Naive thymus-derived CD8-positive, alpha-beta T cell (primary cell): ENCODE data around the gene CLBA1. TPM values are rescaled to one million over a fixed set of nuclear protein-coding genes. Genes with fewer than 3 reads are reported as not detected.
A peak's percentile ranks its signal among the peaks of the same experiment; 100 is the strongest.
"Not testable (repeated sequence)": the region's sequence is repeated elsewhere in the genome, so short reads cannot be mapped to it uniquely, and the experiment has no call there.

ENCODE experiments used
- ATAC-seq, 2 donors: fragments of 150-1000 bp; cut with Tn5 transposase in 1 of 2; sonication (Bioruptor Pico), chemical (Tn5 transposase) in 1 of 2; 1 replicate in 1 of 2; 2 replicates in 1 of 2; pipeline ENCODE4 v1.10.0; 2021; ENCODE audit warnings: mild to moderate bottlenecking in 2 of 2, moderate library complexity in 2 of 2
- POLR2A ChIA-PET: fragments of 350-600 bp; sonication (Branson Sonifier 250); formaldehyde crosslinking; loops from one replicate; lab custom pipeline; 2021; ENCODE audit warnings: antibody characterized with exemption; lab: Charles Lee
- DNase-seq, 10 donors: peaks; one replicate each; pipeline versions ENCODE4 v3.0.0 to v3.0.0-alpha.2; 2020 to 2022
- H3K27ac Mint-ChIP-seq, 10 donors: one replicate each; pipeline ENCODE4 v1.8.0; 2020 to 2022; ENCODE audit warnings: mild to moderate bottlenecking in 10 of 10, mixed read lengths in 10 of 10, moderate library complexity in 4 of 10, inconsistent platforms in 1 of 10
- H3K27me3 Mint-ChIP-seq, 5 donors: one replicate each; pipeline ENCODE4 v1.8.0; 2021 to 2022; ENCODE audit warnings: mixed read lengths in 5 of 5
- H3K36me3 Mint-ChIP-seq, 3 donors: one replicate each; pipeline ENCODE4 v1.8.0; 2020 to 2022; ENCODE audit warnings: mixed read lengths in 3 of 3, mild to moderate bottlenecking in 2 of 3, inconsistent platforms in 1 of 3
- H3K4me1 Mint-ChIP-seq, 4 donors: one replicate each; pipeline ENCODE4 v1.8.0; 2021 to 2022; ENCODE audit warnings: mixed read lengths in 4 of 4
- H3K4me3 Mint-ChIP-seq, 10 donors: one replicate each; pipeline ENCODE4 v1.8.0; 2020 to 2022; ENCODE audit warnings: mild to moderate bottlenecking in 10 of 10, mixed read lengths in 10 of 10, moderate library complexity in 6 of 10, inconsistent platforms in 1 of 10
- H3K9me3 Mint-ChIP-seq, 9 donors: one replicate each; pipeline ENCODE4 v1.8.0; 2020 to 2022; ENCODE audit warnings: mixed read lengths in 9 of 9, mild to moderate bottlenecking in 3 of 9, inconsistent platforms in 1 of 9, moderate library complexity in 1 of 9
- polyA plus RNA-seq, 3 donors: library from polyadenylated mRNA; unstranded; fragments of 300-500 nt; fragmentation: Illumina TruSeq; gene quantifications; one replicate each; pipeline ENCODE4 v1.2.3, GENCODE V29; 2021
- total RNA-seq, 8 experiments: library from RNA in 2 of 8; stranded (reverse) in 2 of 8; gene quantifications; one replicate each; pipeline ENCODE4 v1.2.3 and lab custom pipeline; 2021 to 2026

Gene CLBA1
- total and polyA plus RNA-seq, 5 experiments from 2014 or later = 0.67 to 2.4 (median 2.0) TPM

DNA sequence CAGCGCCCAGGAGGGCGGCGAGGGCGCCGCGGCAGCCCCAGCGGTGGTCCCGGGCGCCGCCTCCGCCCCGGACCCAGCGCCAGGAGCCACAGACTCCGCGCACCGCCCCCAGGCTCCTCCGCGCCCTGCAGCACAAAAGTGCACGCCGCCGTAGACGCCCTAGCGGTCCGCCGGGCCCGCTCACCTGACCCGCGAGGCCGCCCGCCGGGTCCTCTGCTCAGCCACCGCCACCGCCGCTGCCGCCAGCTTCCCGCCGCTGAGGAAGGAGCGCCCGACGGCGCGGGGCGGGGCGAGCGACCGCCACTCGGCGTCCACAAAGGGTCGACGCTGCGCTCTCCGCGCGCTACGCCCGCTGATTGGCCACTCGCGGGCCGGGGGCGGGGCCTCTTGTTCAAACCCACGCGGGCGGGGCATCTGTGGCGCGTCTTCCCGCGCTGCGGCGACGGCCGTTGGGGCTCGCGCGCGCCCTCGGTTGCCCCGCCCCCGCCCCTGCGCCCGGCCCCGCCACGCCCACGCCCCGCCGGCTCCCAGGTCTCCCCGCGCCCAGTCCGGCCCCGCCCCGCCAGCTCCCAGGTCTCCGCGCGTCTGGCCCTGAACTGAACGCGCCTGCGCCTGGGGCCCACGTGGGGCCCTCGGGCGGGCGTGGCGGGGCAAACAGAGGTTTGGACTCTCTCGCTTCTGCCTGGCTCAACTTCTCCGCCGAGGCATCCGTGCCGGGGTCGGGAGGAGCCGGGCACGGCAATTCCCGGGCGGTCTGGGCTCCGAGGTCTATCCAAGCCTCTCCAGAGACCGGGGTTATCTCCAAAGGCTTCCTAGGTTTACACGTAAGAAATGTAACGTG is 35.4 kb downstream of the CLBA1 start, which contains the start of gene CDCA4:
CDCA4 (minus strand) TSS at position 269 of the 841 bp plus-strand sequence. CDS start 9,154 bp downstream, outside the sequence.
- H3K27me3 Mint-ChIP-seq = no peaks in the 10 kb centered on the region
- H3K4me3 Mint-ChIP-seq = peak within 1 kb of the TSS; percentile 87 to 95 (median 92)
- POLR2A ChIA-PET = interaction anchor here (0.8 to 3.9 kb wide), 19 partner anchors 10 to 460 kb away, joined by 3 to 25 read pairs (median 4); partner anchors contain the start of genes BRF1, CLBA1, GPR132 and SIVA1
- DNase-seq (peak; percentile 93 to 100 (median 97)), ATAC-seq (peak; percentile 83 to 84)
- peaks cover 0 to 7% (median 3%) of the 10 kb centered on the region in 3 donors for H3K36me3 Mint-ChIP-seq
- peaks cover 22 to 76% (median 52%) of the 10 kb centered on the region in 4 donors for H3K4me1 Mint-ChIP-seq
- H3K9me3 Mint-ChIP-seq = no peaks in the 10 kb centered on the region
- H3K27ac Mint-ChIP-seq = peak within 1 kb of the TSS; percentile 91 to 97 (median 94)

DNA sequence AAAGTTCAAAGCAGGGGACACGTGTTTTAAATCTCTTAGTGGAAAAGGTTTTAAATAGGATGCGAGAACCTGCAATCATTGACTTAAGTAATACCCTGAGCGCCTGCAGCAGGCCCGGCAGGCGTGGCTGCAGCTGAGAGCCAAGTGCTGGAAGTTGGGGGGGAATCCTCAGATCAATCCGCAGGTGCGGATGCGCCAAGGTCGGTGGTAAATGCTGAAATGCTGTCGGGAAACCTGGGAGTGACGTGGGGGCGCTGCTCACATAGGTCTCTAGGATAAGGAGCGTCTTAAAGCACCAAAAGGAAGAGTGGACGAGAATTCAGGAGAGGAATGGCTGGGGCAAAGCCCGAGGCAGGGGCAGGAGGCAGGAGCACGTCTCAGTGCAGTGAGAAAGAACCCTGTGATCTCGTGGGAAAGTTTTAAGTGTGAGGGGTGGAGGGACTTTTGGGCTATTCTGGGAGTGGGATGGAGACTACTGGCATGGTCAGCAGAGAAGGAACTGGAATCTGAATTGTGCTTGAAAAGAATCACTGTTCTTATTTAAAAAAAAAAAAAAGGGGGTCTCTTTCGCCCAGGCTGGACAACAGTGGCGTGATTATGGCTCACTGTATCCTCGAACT is 36.2 kb downstream of the CLBA1 start:
- peak; percentile 2 to 5 for ATAC-seq
- no peaks in the 10 kb centered on the region for H3K9me3 Mint-ChIP-seq
- DNase-seq = peak in 2 of 10 donors; percentile 7 to 43
- peaks cover 0 to 2% (median 1%) of the 10 kb centered on the region in 3 donors for H3K36me3 Mint-ChIP-seq
- peaks cover 14 to 72% (median 47%) of the 10 kb centered on the region in 4 donors for H3K4me1 Mint-ChIP-seq
- peak overlapping the region; percentile 91 to 97 (median 94) for H3K27ac Mint-ChIP-seq
- peak overlapping the region; percentile 87 to 95 (median 92) for H3K4me3 Mint-ChIP-seq
- no peaks in the 10 kb centered on the region for H3K27me3 Mint-ChIP-seq
- POLR2A ChIA-PET = interaction anchor here (0.7 to 3.9 kb wide), 13 partner anchors 14 to 460 kb away, joined by 3 to 25 read pairs (median 5); partner anchors contain the start of genes CLBA1, GPR132 and SIVA1

DNA sequence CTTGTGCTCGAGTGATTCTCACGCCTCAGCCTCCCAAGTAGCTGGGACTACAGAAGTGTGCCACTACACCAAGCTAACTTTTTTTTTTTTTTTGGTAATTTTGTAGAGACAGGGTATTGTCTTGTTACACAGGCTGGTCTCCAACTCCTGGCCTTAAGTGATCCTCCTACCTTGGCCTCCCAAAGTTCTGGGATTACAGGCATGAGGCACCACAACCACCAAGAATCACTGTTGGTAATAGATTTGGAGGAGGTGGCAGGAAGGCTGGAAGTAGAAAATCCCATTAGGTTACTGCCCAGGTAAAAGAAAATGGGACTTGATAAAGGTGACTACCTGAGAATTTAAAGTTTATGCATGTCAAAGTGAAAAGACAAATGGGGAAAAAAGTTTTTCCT is 36.7 kb downstream of the CLBA1 start:
- Mint-ChIP-seq H3K36me3 (peaks cover 0 to 2% (median 0%) of the 10 kb centered on the region in 3 donors), H3K27ac (peak overlapping the region in 7 of 10 donors; percentile 88 to 95 (median 94)), H3K4me1 (peaks cover 14 to 74% (median 48%) of the 10 kb centered on the region in 4 donors)

DNA sequence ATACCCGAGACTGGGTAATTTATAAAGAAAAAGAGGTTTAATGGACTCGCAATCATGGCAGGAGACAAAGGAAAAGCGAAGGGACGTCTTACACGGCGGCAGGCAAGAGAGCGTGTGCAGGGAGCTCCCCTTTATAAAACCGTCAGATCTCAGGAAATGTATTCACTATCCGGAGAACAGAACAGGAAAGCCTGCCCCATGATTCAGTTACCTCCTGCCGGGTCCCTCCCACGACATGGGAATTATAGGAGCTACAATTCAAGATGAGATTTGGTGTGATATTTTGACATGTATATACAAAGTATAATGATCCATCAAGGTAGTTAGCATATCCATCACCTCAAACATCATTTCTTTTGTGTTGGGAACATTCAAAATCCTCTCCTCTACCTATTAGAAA is 37.6 kb downstream of the CLBA1 start:
- Mint-ChIP-seq H3K27ac (peak overlapping the region in 5 of 10 donors; percentile 16 to 70 (median 60)), H3K4me1 (peaks cover 12 to 69% (median 43%) of the 10 kb centered on the region in 4 donors), H3K27me3 (no peaks in the 10 kb centered on the region), H3K9me3 (no peaks in the 10 kb centered on the region), H3K36me3 (peaks cover 0 to 2% (median 0%) of the 10 kb centered on the region in 3 donors), H3K4me3 (peak overlapping the region in 5 of 10 donors; percentile 8 to 37 (median 36))
- no peak for ATAC-seq
- POLR2A ChIA-PET = no interaction called here
- DNase-seq = no peak

More for the DNA sequence above, 36.7 kb downstream of the CLBA1 start:
- H3K4me3 Mint-ChIP-seq = peak overlapping the region; percentile 87 to 95 (median 92)
- no peaks in the 10 kb centered on the region for H3K27me3 Mint-ChIP-seq
- POLR2A ChIA-PET = interaction anchor here (0.7 to 3.9 kb wide), 6 partner anchors 37 to 50 kb away, joined by 3 to 25 read pairs (median 6); partner anchors contain the start of genes CLBA1 and GPR132
- H3K9me3 Mint-ChIP-seq = no peaks in the 10 kb centered on the region
- DNase-seq = no peak
- no peak for ATAC-seq

DNA sequence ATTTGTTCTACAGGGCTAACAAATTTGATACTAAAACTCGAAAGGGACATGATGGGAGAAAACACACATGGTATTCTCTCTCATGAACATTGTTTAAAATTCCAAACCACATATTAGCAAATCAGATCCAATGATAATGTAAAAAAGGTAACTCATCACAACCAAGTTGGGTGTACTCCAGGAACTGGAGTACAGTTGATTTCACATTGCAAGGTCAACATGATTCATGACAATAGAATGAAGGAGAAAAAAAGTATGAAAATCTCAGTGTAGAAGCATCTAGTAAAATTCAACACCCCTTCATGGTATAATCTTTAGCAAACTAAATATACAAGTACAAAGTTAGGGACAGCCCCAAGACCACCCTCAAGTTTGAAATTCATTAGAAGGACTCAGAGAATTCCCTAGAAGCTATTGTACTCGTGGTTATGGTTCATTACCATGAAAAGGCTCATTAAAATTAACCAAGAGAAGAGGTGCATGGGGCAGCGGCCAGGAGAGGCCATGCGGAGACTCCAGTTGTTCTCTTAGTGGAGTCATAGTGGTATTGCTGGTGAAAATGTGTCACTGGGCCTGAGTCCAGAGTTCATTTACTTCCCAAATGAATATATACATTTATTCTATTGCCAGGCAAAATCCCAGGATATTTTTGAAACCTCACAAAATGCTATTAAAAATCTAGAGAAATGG is 38.3 kb downstream of the CLBA1 start:
- Mint-ChIP-seq H3K4me3 (peak overlapping the region in 1 of 10 donors; percentile 36), H3K27me3 (no peaks in the 10 kb centered on the region), H3K27ac (peak overlapping the region in 3 of 10 donors; percentile 21 to 70 (median 60)), H3K36me3 (peaks cover 0 to 4% (median 0%) of the 10 kb centered on the region in 3 donors), H3K9me3 (no peaks in the 10 kb centered on the region), H3K4me1 (peaks cover 11 to 65% (median 37%) of the 10 kb centered on the region in 4 donors)
- POLR2A ChIA-PET = no interaction called here
- ATAC-seq = no peak
- no peak for DNase-seq

DNA sequence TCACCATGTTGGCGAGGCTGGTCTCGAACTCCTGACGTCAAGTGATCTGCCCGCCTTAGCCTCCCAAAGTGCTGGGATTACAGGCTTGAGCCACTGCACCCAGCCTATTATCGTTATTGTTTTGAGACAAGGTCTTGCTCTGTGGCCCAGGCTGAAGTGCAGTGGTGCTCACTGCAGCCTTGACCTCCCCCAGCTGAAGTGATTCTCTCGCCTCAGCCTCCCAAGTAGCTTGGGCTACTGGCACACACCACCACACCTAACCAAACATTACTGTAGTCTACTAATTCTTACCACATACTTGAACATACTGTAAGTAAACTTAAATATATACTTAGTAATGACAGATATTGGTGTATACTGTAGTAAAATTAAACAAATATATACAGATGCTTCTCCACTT is 39.8 kb downstream of the CLBA1 start:
- no peak for ATAC-seq
- peak overlapping the region in 6 of 10 donors; percentile 52 to 93 (median 84) for H3K27ac Mint-ChIP-seq
- peaks cover 8 to 51% (median 24%) of the 10 kb centered on the region in 4 donors for H3K4me1 Mint-ChIP-seq
- POLR2A ChIA-PET = no interaction called here
- DNase-seq = no peak
- no peaks in the 10 kb centered on the region for H3K9me3 Mint-ChIP-seq
- no peaks in the 10 kb centered on the region for H3K27me3 Mint-ChIP-seq
- no peak overlapping the region for H3K4me3 Mint-ChIP-seq
- H3K36me3 Mint-ChIP-seq = peaks cover 0 to 4% (median 0%) of the 10 kb centered on the region in 3 donors

DNA sequence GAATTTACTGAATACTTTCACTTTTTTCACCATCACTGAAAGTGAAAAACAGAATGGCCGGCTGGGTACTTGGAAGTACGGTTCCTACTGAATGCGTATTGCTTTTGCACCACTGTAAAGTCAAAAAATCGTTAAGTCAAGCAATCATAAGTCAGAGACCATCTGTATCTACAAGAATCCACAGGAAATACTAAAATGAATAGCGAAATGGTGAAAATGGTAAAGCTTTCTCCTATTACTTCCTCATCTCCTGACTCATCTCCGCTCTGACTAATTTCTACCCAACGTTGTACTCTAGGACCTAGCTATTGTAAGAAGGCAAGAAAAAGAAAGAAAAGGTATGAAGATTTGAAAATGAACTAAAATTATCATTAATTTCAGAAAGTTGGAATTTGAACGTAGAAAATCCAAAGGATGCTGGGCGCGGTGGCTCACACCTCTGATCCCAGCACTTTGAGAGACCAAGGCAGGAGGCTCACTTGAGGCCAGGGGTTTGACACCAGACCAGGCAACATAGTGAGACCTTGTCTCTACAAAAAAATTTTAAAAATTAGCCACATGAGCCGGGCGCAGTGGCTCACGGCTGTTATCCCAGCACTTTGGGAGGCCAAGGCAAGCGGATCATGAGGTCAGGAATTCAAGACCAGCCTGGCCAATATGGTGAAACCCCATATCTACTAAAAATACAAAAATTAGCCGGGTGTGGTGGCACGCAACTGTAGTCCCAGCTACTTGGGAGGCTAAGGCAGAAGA is 40.6 kb downstream of the CLBA1 start:
- no peak for DNase-seq
- Mint-ChIP-seq H3K36me3 (peaks cover 0 to 4% (median 0%) of the 10 kb centered on the region in 3 donors), H3K27ac (peak overlapping the region in 5 of 10 donors; percentile 18 to 93 (median 69)), H3K4me1 (peaks cover 8 to 51% (median 29%) of the 10 kb centered on the region in 4 donors), H3K9me3 (no peaks in the 10 kb centered on the region), H3K27me3 (no peaks in the 10 kb centered on the region), H3K4me3 (peak overlapping the region in 1 of 10 donors; percentile 16)
- no peak for ATAC-seq
- POLR2A ChIA-PET = no interaction called here

DNA sequence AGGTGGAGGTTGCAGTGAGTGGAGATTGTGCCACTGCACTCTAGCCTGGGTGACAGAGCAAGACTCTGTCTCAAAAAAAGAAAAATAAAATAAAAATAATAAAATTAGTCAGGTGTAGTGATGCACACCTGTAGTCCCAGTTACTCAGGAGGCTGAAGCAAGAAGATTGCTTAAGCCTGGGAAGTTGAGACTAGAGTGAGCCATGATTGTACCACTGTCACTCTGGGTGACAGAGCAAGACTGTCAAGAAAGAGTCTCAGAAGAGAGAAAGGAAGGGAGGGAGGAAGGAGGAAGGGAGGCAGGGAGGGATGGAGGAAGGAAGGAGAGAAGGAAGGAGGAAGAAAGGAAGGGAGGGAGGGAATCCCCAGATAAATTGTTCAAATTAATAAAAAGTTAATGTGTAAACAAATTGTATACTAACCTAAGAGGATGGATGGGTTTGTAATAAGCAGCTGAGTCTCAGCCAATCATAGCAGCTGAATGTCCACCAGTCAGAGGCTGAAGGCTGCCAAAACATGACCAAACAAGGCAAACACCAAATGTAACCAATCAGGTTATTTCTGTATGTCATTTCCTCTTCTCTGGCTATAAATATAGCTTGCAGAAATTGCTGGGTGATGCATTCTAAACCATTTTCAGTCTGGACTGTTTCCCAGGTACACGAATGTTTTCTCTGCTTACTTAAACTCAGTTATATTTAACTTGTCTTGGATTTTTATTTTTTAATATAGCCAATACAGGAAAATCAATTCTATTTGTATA is 41.4 kb downstream of the CLBA1 start:
- H3K36me3 Mint-ChIP-seq = peaks cover 0 to 4% (median 0%) of the 10 kb centered on the region in 3 donors
- POLR2A ChIA-PET = no interaction called here
- ATAC-seq (no peak), DNase-seq (no peak)
- H3K27me3 Mint-ChIP-seq = no peaks in the 10 kb centered on the region
- H3K27ac Mint-ChIP-seq = peak overlapping the region in 5 of 10 donors; percentile 34 to 61 (median 49)
- H3K9me3 Mint-ChIP-seq = no peaks in the 10 kb centered on the region
- H3K4me1 Mint-ChIP-seq = peaks cover 3 to 44% (median 25%) of the 10 kb centered on the region in 4 donors
- peak overlapping the region in 1 of 10 donors; percentile 8 for H3K4me3 Mint-ChIP-seq

DNA sequence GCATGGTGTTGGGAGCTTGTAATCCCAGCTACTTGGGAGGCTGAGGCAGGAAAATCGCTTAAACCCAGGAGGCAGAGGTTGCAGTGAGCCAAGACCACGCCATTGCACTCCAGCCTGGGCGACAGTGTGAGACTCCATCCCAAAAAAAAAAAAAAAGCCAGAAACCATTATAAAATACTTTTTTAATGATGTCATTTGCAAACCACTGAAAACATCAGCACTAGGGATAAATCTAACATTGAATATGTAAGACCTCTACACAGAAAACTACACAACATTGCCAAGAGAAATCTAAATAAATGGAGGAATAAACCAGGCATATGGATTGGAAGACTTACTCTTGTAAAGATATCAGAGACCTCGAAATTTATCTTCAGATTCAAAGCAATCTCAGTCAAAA is 42.1 kb downstream of the CLBA1 start:
- POLR2A ChIA-PET, ATAC-seq, H3K4me3 Mint-ChIP-seq, H3K9me3 Mint-ChIP-seq, H3K27me3 Mint-ChIP-seq, DNase-seq, H3K36me3 Mint-ChIP-seq: not testable (repeated sequence)
- H3K27ac Mint-ChIP-seq = peak overlapping the region in 4 of 10 donors; percentile 11 to 49 (median 22)
- peaks cover 2 to 44% (median 25%) of the 10 kb centered on the region in 4 donors for H3K4me1 Mint-ChIP-seq

DNA sequence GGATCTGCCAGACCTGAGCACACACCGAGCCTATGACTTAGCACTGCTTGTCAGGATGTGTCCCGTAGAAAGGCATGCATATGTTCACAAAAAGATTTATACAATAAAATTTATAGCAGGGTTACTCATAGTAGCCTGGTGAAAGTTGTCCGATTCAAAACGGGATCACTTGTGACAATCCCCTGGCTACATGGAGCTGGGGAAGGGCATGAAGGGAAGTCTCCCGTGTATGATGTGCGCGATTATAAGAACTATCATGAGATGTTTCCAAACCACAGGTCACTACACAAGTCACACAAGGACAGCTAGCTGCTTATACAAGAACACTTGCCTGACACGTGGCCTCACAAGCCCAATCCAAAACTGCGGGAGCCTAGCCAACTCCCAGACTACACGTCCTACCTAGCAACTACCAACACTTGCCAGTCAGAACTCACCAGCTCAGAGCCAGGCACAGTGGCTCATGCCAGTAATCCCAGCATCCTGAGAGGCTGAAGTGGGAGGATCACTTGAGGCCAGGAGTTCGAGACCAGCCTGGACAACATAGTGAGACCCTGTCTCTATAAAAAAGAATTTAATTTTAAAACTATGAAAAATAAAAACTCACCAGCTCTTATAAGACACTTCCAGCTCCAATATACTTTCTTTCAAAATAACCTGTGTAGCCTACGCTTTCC is 42.8 kb downstream of the CLBA1 start:
- H3K4me3 Mint-ChIP-seq = no peak overlapping the region
- POLR2A ChIA-PET = no interaction called here
- peak overlapping the region in 3 of 10 donors; percentile 19 to 27 (median 22) for H3K27ac Mint-ChIP-seq
- DNase-seq (no peak), ATAC-seq (no peak)
- peaks cover 0 to 4% (median 0%) of the 10 kb centered on the region in 3 donors for H3K36me3 Mint-ChIP-seq
- peaks cover 1 to 46% (median 27%) of the 10 kb centered on the region in 4 donors for H3K4me1 Mint-ChIP-seq
- H3K9me3 Mint-ChIP-seq = no peaks in the 10 kb centered on the region
- no peaks in the 10 kb centered on the region for H3K27me3 Mint-ChIP-seq
